Liver (tissue), 9 donors: ENCODE results near the gene MYL4. TPM values are rescaled to one million over a fixed set of nuclear protein-coding genes. Genes with fewer than 3 reads are reported as not detected.
A peak's percentile ranks its signal among the peaks of the same experiment; 100 is the strongest.

ENCODE experiments used
- DNase-seq: peaks from one replicate; pipeline ENCODE4 v3.0.0-alpha.2; 2017; ENCODE audit warnings: low spot score
- H3K27ac ChIP-seq, 2 donors: one replicate each; pipeline ENCODE4 v1.7.0; 2013; ENCODE audit warnings: inconsistent platforms in 2 of 2, low read length in 2 of 2, control low read depth in 1 of 2, low read depth in 1 of 2, mild to moderate bottlenecking in 1 of 2
- H3K27me3 ChIP-seq, 4 donors: one replicate each; pipeline versions ENCODE4 v1.6.1 to v1.7.0; 2013; ENCODE audit warnings: low read length in 3 of 4, inconsistent platforms in 1 of 4, mild to moderate bottlenecking in 1 of 4, moderate library complexity in 1 of 4; ENCODE audit not compliant: control insufficient read depth in 4 of 4, insufficient read depth in 4 of 4
- H3K36me3 ChIP-seq, 4 donors: one replicate each; pipeline versions ENCODE4 v1.6.1 to v1.7.0; 2013; ENCODE audit warnings: low read length in 3 of 4, mild to moderate bottlenecking in 3 of 4, low read depth in 1 of 4, moderate library complexity in 1 of 4; ENCODE audit not compliant: control insufficient read depth in 4 of 4, insufficient read depth in 3 of 4
- H3K4me1 ChIP-seq, 4 donors: one replicate each; pipeline versions ENCODE4 v1.6.1 to v1.7.0; 2013; ENCODE audit warnings: low read length in 3 of 4, mild to moderate bottlenecking in 3 of 4, moderate library complexity in 1 of 4; ENCODE audit not compliant: control insufficient read depth in 4 of 4, insufficient read depth in 4 of 4
- H3K4me3 ChIP-seq, 3 donors: one replicate each; pipeline versions ENCODE4 v1.6.1 to v1.7.0; 2013; ENCODE audit warnings: low read length in 3 of 3, control low read depth in 1 of 3, low read depth in 1 of 3, mild to moderate bottlenecking in 1 of 3
- H3K9ac ChIP-seq, 2 donors: one replicate each; pipeline ENCODE4 v1.7.0; 2013; ENCODE audit warnings: low read length in 2 of 2, mild to moderate bottlenecking in 2 of 2, moderate library complexity in 2 of 2, control low read depth in 1 of 2, low read depth in 1 of 2
- H3K9me3 ChIP-seq, 4 donors: one replicate each; pipeline versions ENCODE4 v1.6.1 to v1.7.0; 2013; ENCODE audit warnings: low read length in 3 of 4; ENCODE audit not compliant: control insufficient read depth in 4 of 4
- ATF3 ChIP-seq: IDR thresholded peaks from 2 replicates; pipeline ENCODE4 v1.6.1; 2016; ENCODE audit warnings: antibody characterized with exemption
- EGR1 ChIP-seq, 2 donors: IDR thresholded peaks; 2 replicates each; pipeline ENCODE4 v1.6.1; 2016 to 2018; ENCODE audit warnings: antibody characterized with exemption in 2 of 2, low read depth in 2 of 2
- FOXA1 ChIP-seq: IDR thresholded peaks from 2 replicates; pipeline ENCODE4 v1.6.1; 2016; ENCODE audit warnings: antibody characterized with exemption
- FOXA2 ChIP-seq: IDR thresholded peaks from 2 replicates; pipeline ENCODE4 v1.6.1; 2016; ENCODE audit warnings: antibody characterized with exemption
- GABPA ChIP-seq, 2 donors: IDR thresholded peaks in 1 of 2; conservative IDR thresholded peaks in 1 of 2; 2 replicates each; pipeline ENCODE4 v1.6.1; 2016; ENCODE audit warnings: antibody characterized with exemption in 2 of 2, mild to moderate bottlenecking in 1 of 2, moderate library complexity in 1 of 2
- HNF4A ChIP-seq, 2 donors: conservative IDR thresholded peaks; 2 replicates each; pipeline ENCODE4 v1.6.1; 2016; ENCODE audit warnings: antibody characterized with exemption in 2 of 2, mild to moderate bottlenecking in 2 of 2
- HNF4G ChIP-seq: IDR thresholded peaks from 2 replicates; pipeline ENCODE4 v1.6.1; 2016; ENCODE audit warnings: antibody characterized with exemption
- JUND ChIP-seq, 2 donors: IDR thresholded peaks; 2 replicates each; pipeline ENCODE4 v1.6.1; 2016; ENCODE audit warnings: antibody characterized with exemption in 2 of 2
- NR2F2 ChIP-seq: IDR thresholded peaks from 2 replicates; pipeline ENCODE4 v1.6.1; 2016; ENCODE audit warnings: antibody characterized with exemption
- RAD21 ChIP-seq, 2 donors: IDR thresholded peaks; 2 replicates each; pipeline ENCODE4 v1.6.1; 2016; ENCODE audit warnings: antibody characterized with exemption in 2 of 2, mild to moderate bottlenecking in 2 of 2
- RXRA ChIP-seq, 2 donors: IDR thresholded peaks; 2 replicates each; pipeline ENCODE4 v1.6.1; 2017 to 2018; ENCODE audit warnings: antibody characterized with exemption in 2 of 2, mild to moderate bottlenecking in 1 of 2
- SP1 ChIP-seq: IDR thresholded peaks from 2 replicates; pipeline ENCODE4 v1.6.1; 2018; ENCODE audit warnings: antibody characterized with exemption, mild to moderate bottlenecking
- TAF1 ChIP-seq: conservative IDR thresholded peaks from 2 replicates; pipeline ENCODE4 v1.6.1; 2016; ENCODE audit warnings: antibody characterized with exemption, mild to moderate bottlenecking
- YY1 ChIP-seq: IDR thresholded peaks from 2 replicates; pipeline ENCODE4 v1.6.1; 2016; ENCODE audit warnings: antibody characterized with exemption, mild to moderate bottlenecking
- WGBS: extraction: QIAGEN DNeasy Blood & Tissue Kit; methylation state at CpG from one replicate; pipeline ENCODE4 v1.1.7; 2013; 5-methylcytosine and 5-hydroxymethylcytosine counted together
- polyA plus RNA-seq, 2 donors: library from polyadenylated mRNA; stranded (reverse) in 1 of 2; unstranded in 1 of 2; fragments of 200-250 nt in 1 of 2; fragments of >200 nt in 1 of 2; fragmentation: Nextera tagmentation in 1 of 2; extraction: Ambion mirVana in 1 of 2; gene quantifications; one replicate each; pipeline versions ENCODE4 v1.2.1 to v1.2.3, GENCODE V29; 2013 to 2015
- total RNA-seq, 2 donors: library from RNA; depleted of rRNA; stranded (reverse); fragments of >200 nt; gene quantifications; one replicate each; pipeline ENCODE4 v1.2.3, GENCODE V29; 2014
- TF ChIP-seq, protein P1 (sequence below): IDR thresholded peaks from 2 replicates; pipeline ENCODE4 v1.6.1; 2016; ENCODE audit warnings: antibody characterized with exemption
- TF ChIP-seq, protein P2 (sequence below): IDR thresholded peaks from 2 replicates; pipeline ENCODE4 v1.6.1; 2016; ENCODE audit warnings: antibody characterized with exemption
- TF ChIP-seq, protein P3 (sequence below): fragments of 150-350 bp; IDR thresholded peaks from 2 replicates; pipeline ENCODE4 v1.5.1; 2017; ENCODE audit warnings: improper control_type of control experiment, low read depth, low read length; ENCODE audit not compliant: missing input control
- TF ChIP-seq, protein P4 (sequence below): IDR thresholded peaks from 2 replicates; pipeline ENCODE4 v1.6.1; 2016; ENCODE audit warnings: antibody characterized with exemption, mild to moderate bottlenecking
- donor health status: healthy.
- donor health status: healthy.
- donor health status: healthy.
- donor health status: healthy.
- donor health status: healthy.

MYL4 gene
- total and polyA plus RNA-seq, 4 donors, result 0.19 to 215 (median 0.22) TPM; not detected in 1

DNA sequence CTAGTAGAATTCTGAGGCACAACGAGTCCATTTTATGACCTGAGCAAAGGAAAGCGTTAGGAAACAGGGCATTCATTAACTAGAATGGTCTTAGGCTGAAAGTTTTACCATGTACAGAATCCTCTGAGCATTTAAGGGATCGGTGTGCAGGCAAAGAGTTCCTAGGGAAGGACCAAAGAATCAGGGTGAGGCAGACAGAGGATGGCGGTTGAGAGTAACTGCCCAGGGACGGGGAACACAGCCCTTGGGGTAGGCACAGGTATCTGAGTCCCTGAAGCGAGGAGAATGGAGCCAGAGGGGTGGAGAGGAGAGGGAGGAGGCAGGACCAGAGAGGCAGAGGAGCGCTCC, 30.4 kb downstream of the MYL4 start:
- WGBS, result 84% methylated on average over 7 of the region's 7 CpGs
- no peaks in the 10 kb centered on the region for H3K4me1 ChIP-seq
- TF ChIP-seq HNF4G, result no peak
- TF ChIP-seq NR2F2, result no peak
- TF ChIP-seq HNF4A (conservative IDR thresholded peaks at IDR 0.05), result no peak
- no peak for TF ChIP-seq YY1
- no peak for TF ChIP-seq FOXA1
- TF ChIP-seq RXRA (IDR thresholded peaks at IDR 0.05), result no peak
- TF ChIP-seq, protein P1, sequence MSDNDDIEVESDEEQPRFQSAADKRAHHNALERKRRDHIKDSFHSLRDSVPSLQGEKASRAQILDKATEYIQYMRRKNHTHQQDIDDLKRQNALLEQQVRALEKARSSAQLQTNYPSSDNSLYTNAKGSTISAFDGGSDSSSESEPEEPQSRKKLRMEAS, result no peak
- no peak for TF ChIP-seq ATF3
- TF ChIP-seq FOXA2, result no peak
- TF ChIP-seq, protein P2, sequence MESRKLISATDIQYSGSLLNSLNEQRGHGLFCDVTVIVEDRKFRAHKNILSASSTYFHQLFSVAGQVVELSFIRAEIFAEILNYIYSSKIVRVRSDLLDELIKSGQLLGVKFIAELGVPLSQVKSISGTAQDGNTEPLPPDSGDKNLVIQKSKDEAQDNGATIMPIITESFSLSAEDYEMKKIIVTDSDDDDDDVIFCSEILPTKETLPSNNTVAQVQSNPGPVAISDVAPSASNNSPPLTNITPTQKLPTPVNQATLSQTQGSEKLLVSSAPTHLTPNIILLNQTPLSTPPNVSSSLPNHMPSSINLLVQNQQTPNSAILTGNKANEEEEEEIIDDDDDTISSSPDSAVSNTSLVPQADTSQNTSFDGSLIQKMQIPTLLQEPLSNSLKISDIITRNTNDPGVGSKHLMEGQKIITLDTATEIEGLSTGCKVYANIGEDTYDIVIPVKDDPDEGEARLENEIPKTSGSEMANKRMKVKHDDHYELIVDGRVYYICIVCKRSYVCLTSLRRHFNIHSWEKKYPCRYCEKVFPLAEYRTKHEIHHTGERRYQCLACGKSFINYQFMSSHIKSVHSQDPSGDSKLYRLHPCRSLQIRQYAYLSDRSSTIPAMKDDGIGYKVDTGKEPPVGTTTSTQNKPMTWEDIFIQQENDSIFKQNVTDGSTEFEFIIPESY, result no peak
- no peak for TF ChIP-seq SP1
- TF ChIP-seq GABPA (IDR thresholded peaks at IDR 0.05 in 1 of 2, conservative IDR thresholded peaks at IDR 0.05 in 1 of 2), result no peak
- TF ChIP-seq EGR1 (IDR thresholded peaks at IDR 0.05; ENCODE audit: low read depth in 2 of 2), result no peak
- TF ChIP-seq RAD21 (IDR thresholded peaks at IDR 0.05), result no peak
- TF ChIP-seq, protein P3, sequence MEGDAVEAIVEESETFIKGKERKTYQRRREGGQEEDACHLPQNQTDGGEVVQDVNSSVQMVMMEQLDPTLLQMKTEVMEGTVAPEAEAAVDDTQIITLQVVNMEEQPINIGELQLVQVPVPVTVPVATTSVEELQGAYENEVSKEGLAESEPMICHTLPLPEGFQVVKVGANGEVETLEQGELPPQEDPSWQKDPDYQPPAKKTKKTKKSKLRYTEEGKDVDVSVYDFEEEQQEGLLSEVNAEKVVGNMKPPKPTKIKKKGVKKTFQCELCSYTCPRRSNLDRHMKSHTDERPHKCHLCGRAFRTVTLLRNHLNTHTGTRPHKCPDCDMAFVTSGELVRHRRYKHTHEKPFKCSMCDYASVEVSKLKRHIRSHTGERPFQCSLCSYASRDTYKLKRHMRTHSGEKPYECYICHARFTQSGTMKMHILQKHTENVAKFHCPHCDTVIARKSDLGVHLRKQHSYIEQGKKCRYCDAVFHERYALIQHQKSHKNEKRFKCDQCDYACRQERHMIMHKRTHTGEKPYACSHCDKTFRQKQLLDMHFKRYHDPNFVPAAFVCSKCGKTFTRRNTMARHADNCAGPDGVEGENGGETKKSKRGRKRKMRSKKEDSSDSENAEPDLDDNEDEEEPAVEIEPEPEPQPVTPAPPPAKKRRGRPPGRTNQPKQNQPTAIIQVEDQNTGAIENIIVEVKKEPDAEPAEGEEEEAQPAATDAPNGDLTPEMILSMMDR, result no peak
- no peak for TF ChIP-seq JUND (IDR thresholded peaks at IDR 0.05)
- no peak for TF ChIP-seq TAF1
- TF ChIP-seq, protein P4, sequence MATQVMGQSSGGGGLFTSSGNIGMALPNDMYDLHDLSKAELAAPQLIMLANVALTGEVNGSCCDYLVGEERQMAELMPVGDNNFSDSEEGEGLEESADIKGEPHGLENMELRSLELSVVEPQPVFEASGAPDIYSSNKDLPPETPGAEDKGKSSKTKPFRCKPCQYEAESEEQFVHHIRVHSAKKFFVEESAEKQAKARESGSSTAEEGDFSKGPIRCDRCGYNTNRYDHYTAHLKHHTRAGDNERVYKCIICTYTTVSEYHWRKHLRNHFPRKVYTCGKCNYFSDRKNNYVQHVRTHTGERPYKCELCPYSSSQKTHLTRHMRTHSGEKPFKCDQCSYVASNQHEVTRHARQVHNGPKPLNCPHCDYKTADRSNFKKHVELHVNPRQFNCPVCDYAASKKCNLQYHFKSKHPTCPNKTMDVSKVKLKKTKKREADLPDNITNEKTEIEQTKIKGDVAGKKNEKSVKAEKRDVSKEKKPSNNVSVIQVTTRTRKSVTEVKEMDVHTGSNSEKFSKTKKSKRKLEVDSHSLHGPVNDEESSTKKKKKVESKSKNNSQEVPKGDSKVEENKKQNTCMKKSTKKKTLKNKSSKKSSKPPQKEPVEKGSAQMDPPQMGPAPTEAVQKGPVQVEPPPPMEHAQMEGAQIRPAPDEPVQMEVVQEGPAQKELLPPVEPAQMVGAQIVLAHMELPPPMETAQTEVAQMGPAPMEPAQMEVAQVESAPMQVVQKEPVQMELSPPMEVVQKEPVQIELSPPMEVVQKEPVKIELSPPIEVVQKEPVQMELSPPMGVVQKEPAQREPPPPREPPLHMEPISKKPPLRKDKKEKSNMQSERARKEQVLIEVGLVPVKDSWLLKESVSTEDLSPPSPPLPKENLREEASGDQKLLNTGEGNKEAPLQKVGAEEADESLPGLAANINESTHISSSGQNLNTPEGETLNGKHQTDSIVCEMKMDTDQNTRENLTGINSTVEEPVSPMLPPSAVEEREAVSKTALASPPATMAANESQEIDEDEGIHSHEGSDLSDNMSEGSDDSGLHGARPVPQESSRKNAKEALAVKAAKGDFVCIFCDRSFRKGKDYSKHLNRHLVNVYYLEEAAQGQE, result no peak
- no peaks in the 10 kb centered on the region for H3K27me3 ChIP-seq
- no peak overlapping the region for H3K4me3 ChIP-seq
- no peaks in the 10 kb centered on the region for H3K9me3 ChIP-seq
- no peak overlapping the region for H3K9ac ChIP-seq
- DNase-seq, result no peak
- H3K36me3 ChIP-seq, result no peaks in the 10 kb centered on the region
- peak overlapping the region; percentile 36 to 58 for H3K27ac ChIP-seq
